ENCODE results near the gene ZBTB9.

ZBTB9 gene

GRCh38 chr6:33454009-33454946 is at the start of gene ZBTB9:
Gene ZBTB9, plus strand, starts transcription at chr6:33454576. Its CDS starts 525 bp downstream, at chr6:33455101.
- peak; percentile 98 to 99 (median 98) for DNase-seq

GRCh38 chr6:33404884-33405283 is 49.5 kb upstream of the ZBTB9 start:
- DNase-seq, result no peak

- DNase-seq, result no peak
Observed at GRCh38 chr6:33405386-33405940, 48.9 kb upstream of the ZBTB9 start.

- no peak for DNase-seq
Observed at GRCh38 chr6:33406126-33406525, 48.2 kb upstream of the ZBTB9 start.

GRCh38 chr6:33407132-33407718 is 47.2 kb upstream of the ZBTB9 start:
- DNase-seq, result peak; percentile 50 to 73 (median 63)

- DNase-seq, result peak; percentile 99
Observed at GRCh38 chr6:33410050-33410710, 44.2 kb upstream of the ZBTB9 start.

GRCh38 chr6:33410711-33411631 is 43.4 kb upstream of the ZBTB9 start, which contains the start of gene PHF1:
Gene PHF1, plus strand, starts transcription at chr6:33411014. Its CDS starts 1,250 bp downstream, at chr6:33412264.
- peak; percentile 62 to 88 (median 73) for DNase-seq

- DNase-seq, result no peak
Observed at GRCh38 chr6:33411632-33412005, 42.8 kb upstream of the ZBTB9 start.

GRCh38 chr6:33412140-33413009 is 42.0 kb upstream of the ZBTB9 start:
- DNase-seq, result no peak

GRCh38 chr6:33413241-33414120 is 40.9 kb upstream of the ZBTB9 start:
- DNase-seq, result no peak

GRCh38 chr6:33414592-33415271 is 39.6 kb upstream of the ZBTB9 start:
- DNase-seq, result peak in 2 of 3 donors; percentile 27

GRCh38 chr6:33415831-33416230 is 38.5 kb upstream of the ZBTB9 start:
- no peak for DNase-seq

- no peak for DNase-seq
Observed at GRCh38 chr6:33416386-33417127, 37.8 kb upstream of the ZBTB9 start.

- DNase-seq, result peak; percentile 84 to 89 (median 84)
Observed at GRCh38 chr6:33417128-33417902, 37.1 kb upstream of the ZBTB9 start.

GRCh38 chr6:33417903-33418689 is 36.3 kb upstream of the ZBTB9 start, which contains the start of gene CUTA:
Gene CUTA, minus strand, starts transcription at chr6:33418107. Its CDS starts 107 bp downstream, at chr6:33418000.
- DNase-seq, result peak; percentile 99 to 100 (median 99)

- DNase-seq, result peak; percentile 47 to 75 (median 67)
Observed at GRCh38 chr6:33418690-33419291, 35.6 kb upstream of the ZBTB9 start.

Data from suppressor macrophage treated with lipopolysaccharide for 1 hour (primary cell).